Islet precursor cell (in vitro differentiated cells): ENCODE measurements around the gene GIMD1.
"Not testable (repeated sequence)": the region's sequence is repeated elsewhere in the genome, so short reads cannot be mapped to it uniquely, and the experiment has no call there.

Experiments
- DNase-seq: peaks from one replicate; pipeline ENCODE4 v3.0.0-alpha.2; 2018

GIMD1 gene

GRCh38 chr4:106347167-106347566 is 21.4 kb downstream of the GIMD1 start:
- DNase-seq, result no peak

GRCh38 chr4:106344647-106344970 is 24.0 kb downstream of the GIMD1 start:
- DNase-seq, result no peak

- no peak for DNase-seq
Observed at GRCh38 chr4:106343865-106344646, 24.5 kb downstream of the GIMD1 start.

GRCh38 chr4:106340774-106341173 is 27.8 kb downstream of the GIMD1 start:
- no peak for DNase-seq

- no peak for DNase-seq
Observed at GRCh38 chr4:106339431-106339830, 29.1 kb downstream of the GIMD1 start.

GRCh38 chr4:106338671-106339070 is 29.9 kb downstream of the GIMD1 start:
- DNase-seq, result no peak

- no peak for DNase-seq
Observed at GRCh38 chr4:106337916-106338315, 30.7 kb downstream of the GIMD1 start.

- no peak for DNase-seq
Observed at GRCh38 chr4:106336618-106337017, 32.0 kb downstream of the GIMD1 start.

- DNase-seq, result no peak
Observed at GRCh38 chr4:106334741-106335470, 33.7 kb downstream of the GIMD1 start.

- DNase-seq, result no peak
Observed at GRCh38 chr4:106333186-106333585, 35.4 kb downstream of the GIMD1 start.

- DNase-seq, result no peak
Observed at GRCh38 chr4:106329041-106329618, 39.4 kb downstream of the GIMD1 start.

GRCh38 chr4:106325800-106326199 is 42.8 kb downstream of the GIMD1 start:
- no peak for DNase-seq

- DNase-seq, result no peak
Observed at GRCh38 chr4:106323119-106323518, 45.5 kb downstream of the GIMD1 start.

- DNase-seq, result not testable (repeated sequence)
Observed at GRCh38 chr4:106321814-106322213, 46.8 kb downstream of the GIMD1 start.

GRCh38 chr4:106321168-106321567 is 47.4 kb downstream of the GIMD1 start:
- DNase-seq, result not testable (repeated sequence)

- no peak for DNase-seq
Observed at GRCh38 chr4:106320235-106320634, 48.3 kb downstream of the GIMD1 start.

- DNase-seq, result no peak
Observed at GRCh38 chr4:106318511-106318910, 50.1 kb downstream of the GIMD1 start.

- no peak for DNase-seq
Observed at GRCh38 chr4:106317815-106318214, 50.8 kb downstream of the GIMD1 start.

GRCh38 chr4:106316773-106317409 is 51.7 kb downstream of the GIMD1 start:
- DNase-seq, result no peak

GRCh38 chr4:106315968-106316772 is 52.4 kb downstream of the GIMD1 start, which contains the start of the genes AIMP1 and TBCK:
Gene AIMP1, plus strand, starts transcription at chr4:106316550. Its CDS starts 8,460 bp downstream, at chr4:106325010.
Gene TBCK, minus strand, starts transcription at chr4:106316209. Its CDS starts 7,249 bp downstream, at chr4:106308960.
- peak; percentile 95 for DNase-seq

GRCh38 chr4:106315476-106315967 is 53.1 kb downstream of the GIMD1 start:
- peak; percentile 81 for DNase-seq

GRCh38 chr4:106314960-106315359 is 53.6 kb downstream of the GIMD1 start:
- DNase-seq, result no peak
